NCI-H345 (cell line): ENCODE measurements around the gene SLC39A13.
A peak's percentile ranks its signal among the peaks of the same experiment; 100 is the strongest.

Experiments
- DNase-seq: peaks from one replicate; lab custom pipeline; 2025; lab: John Stamatoyannopoulos, UW

The SLC39A13 gene

GRCh38 chr11:47403571-47403970 is 4.8 kb upstream of the SLC39A13 start:
- no peak for DNase-seq

DNA sequence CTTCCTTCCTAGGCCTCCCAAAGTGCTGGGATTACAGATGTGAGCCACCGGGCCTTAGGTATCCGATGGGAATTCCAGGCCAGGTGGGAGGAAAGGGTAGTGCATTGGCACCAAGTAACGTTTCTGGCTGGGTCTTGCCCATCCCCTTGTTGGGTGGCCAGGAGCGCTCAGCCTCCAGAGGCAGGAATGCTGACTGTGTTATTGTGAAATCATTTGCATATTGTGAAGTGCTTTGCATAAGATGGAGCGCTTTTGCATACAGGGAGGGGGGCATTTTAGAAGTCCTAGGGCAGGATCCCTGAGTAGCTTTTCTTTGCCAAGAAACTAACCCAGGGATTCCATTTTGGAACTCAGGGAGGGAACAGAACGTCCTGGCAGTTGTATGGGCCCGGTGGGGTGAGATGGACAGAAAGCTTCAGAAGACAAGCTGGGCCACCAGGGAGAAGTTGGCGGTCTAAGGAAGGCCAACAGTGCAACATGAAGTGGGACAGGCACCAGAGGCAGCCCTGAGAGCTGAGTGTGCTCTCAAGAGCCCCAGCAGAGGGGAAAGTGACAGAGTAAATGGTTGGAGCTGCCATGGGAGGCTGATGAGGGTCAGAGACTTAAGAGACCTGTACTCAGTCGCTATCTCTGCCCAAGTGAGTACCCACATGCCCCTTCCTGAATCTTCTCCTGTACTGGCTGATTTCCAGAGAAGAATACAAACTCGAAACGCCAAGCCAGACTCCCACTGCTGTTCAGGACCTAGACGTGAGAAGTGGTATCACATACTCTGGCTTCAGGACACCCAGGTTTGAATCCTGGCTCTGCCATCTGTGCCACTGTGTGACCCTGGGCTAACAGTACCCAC is 1.3 kb upstream of the SLC39A13 start:
- no peak for DNase-seq

DNA sequence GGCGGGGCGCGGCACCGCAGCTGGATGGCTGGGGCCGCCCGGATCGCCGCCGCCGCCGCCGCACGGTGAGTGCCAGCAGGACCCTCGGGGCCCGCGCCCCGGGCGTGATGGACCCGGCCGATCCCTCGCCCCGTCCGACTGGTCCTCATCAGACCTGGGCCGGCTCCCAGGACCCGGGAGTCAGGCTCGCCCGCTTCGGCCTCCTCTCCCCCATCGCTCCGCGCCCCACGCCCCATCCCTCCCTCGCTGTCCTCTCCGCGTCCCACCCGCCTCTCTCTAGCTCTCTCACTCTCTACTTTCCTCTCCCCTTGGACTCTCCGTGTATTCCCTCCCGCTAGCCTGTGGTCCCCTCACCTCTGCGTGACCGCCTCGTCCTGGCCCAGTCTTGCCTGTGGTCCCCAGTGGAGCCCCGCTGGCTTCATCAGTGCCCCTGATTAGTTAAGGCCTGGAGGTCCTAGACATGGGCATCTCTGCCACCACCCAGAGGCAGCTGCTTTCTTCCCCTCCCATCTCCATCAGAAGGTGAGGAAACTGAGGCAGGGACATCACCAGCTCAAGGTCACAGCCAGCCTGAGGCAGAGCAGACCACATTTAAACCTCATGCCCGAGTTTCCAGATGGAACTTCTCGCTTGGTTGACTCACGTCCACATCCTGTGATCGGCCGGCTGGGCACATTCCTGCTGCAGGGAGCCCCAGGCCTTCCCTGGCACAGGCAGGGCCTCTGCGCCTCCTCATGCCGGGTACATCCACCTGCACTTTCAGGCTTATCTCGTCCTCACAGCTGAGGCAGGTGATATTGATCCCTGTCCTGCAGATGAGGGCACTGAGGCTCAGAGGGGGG is 429 bp downstream of the SLC39A13 start:
- no peak for DNase-seq

GRCh38 chr11:47409440-47410369 is 1.3 kb downstream of the SLC39A13 start:
- no peak for DNase-seq

DNA sequence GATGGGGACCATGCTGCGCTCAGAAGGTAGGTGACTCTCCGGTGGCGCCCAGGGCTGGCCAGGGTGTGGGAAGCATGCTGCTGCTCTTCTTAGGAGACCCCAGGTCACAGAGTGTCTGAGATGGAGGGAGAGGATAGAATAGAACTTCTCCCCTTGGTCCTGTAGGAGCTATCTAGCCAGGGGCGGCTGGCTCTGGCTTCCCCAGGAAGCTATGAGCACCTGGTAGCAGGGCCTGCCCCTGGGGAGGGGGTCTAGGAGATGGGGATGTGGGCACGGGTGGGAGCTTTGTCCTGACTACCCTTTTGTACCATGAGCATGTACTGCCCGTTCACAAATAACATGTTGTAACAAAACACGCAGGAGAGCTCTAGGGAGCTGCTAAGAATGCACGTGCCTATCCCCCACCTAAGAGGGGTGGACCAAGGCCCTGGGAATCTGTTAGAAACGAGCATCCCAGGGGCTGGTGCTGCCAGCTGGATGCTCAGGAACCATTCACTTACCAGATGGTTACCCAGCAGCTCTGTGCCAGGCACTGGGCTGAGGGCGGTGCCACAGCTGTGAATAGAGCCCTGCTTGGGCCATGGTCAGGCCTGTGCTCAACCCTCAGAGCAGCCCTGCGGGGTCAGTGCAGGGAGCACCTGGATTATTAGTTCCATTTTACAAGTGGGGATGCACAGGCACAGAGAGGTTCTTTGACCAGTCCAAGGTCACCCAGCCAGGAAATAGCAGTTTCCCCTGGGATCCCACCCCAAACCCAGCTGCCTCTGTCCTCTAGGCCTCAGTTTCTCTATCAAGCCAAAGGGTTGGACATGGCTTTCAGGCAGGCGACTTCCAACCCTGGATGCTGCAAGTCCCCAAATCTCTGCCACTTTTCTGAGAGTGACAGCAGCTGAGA is 2.2 kb downstream of the SLC39A13 start:
- DNase-seq = no peak

DNA sequence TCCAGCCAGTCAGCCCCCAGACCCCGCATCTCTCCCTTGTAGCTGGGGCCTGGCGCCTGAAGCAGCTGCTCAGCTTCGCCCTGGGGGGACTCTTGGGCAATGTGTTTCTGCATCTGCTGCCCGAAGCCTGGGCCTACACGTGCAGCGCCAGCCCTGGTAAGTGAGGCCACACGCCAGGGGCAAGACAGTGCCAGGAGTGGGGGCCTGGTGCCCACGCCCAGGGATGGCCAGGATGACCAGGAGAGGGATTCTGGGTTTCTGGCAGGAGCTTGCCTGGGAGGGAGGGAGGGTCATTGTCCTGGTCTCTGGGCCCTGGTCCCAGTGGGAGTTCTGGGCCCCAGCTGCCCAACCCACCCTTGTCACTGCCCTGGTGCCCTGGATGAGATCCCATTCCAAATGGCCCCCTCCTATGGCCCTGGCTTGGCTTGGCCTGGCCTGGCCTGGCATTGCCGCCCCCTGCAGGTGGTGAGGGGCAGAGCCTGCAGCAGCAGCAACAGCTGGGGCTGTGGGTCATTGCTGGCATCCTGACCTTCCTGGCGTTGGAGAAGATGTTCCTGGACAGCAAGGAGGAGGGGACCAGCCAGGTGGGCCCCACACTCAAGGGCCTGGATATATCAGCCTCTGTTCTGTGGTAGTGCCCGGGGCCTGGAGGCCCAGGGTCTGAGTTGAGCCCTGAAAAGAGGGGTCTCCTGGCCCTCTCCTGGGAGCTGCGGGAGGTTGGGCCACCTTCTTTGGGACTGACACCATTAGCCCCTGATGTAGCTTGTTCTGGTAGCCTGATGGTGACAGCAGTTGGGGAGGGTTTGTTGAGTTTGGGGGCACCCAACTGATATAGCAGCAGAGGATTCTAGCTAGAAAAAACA is 3.7 kb downstream of the SLC39A13 start:
- DNase-seq = no peak

GRCh38 chr11:47413351-47413750 is 5.0 kb downstream of the SLC39A13 start:
- DNase-seq = no peak

GRCh38 chr11:47413908-47414684 is 5.7 kb downstream of the SLC39A13 start:
- no peak for DNase-seq

- DNase-seq = no peak
These were observed 6.3 kb downstream of the SLC39A13 start for GRCh38 chr11:47414685-47415070.

- DNase-seq = no peak
These were observed 6.9 kb downstream of the SLC39A13 start for GRCh38 chr11:47415091-47415854.

GRCh38 chr11:47415949-47416472 is 7.6 kb downstream of the SLC39A13 start:
- DNase-seq = no peak

- DNase-seq = no peak
These were observed 9.3 kb downstream of the SLC39A13 start for GRCh38 chr11:47417712-47418111.

- no peak for DNase-seq
These were observed 10.3 kb downstream of the SLC39A13 start for GRCh38 chr11:47418454-47419259.

- no peak for DNase-seq
These were observed 17.2 kb downstream of the SLC39A13 start for GRCh38 chr11:47425611-47426010.

GRCh38 chr11:47426062-47426956 is 17.9 kb downstream of the SLC39A13 start, which contains the start of gene PSMC3:
Gene PSMC3, minus strand, starts transcription at chr11:47426439. Its CDS starts 160 bp downstream, at chr11:47426279.
- DNase-seq = peak; percentile 99

- no peak for DNase-seq
These were observed 22.1 kb downstream of the SLC39A13 start for GRCh38 chr11:47430524-47430923.
